ENCODE results near the gene INTS11. TPM values are rescaled to one million over a fixed set of nuclear protein-coding genes. Genes with fewer than 3 reads are reported as not detected.

The INTS11 gene
- total and polyA plus RNA-seq, 2 donors (not counting 1 experiment from before 2014, with no cell fraction given): 149 to 245 TPM

- WGBS (ENCODE audit: insufficient coverage): 74% methylated on average over 48 of the region's 50 CpGs
- no peak for DNase-seq
- no peaks in the 10 kb centered on the region for H3K36me3 ChIP-seq (replicated peaks in 1 of 2; ENCODE audit: control extremely low read depth in 1 of 2, control insufficient read depth in 1 of 2, extremely low read depth in 1 of 2, insufficient read depth in 2 of 2, low read length in 1 of 2)
- H3K4me3 ChIP-seq (ENCODE audit: control extremely low read depth in 1 of 5, extremely low read depth in 1 of 5, insufficient read depth in 1 of 5, low read depth in 2 of 5, low read length in 4 of 5): no peak overlapping the region
- no peaks in the 10 kb centered on the region for H3K9me3 ChIP-seq (ENCODE audit: control extremely low read depth in 1 of 3, control insufficient read depth in 2 of 3, insufficient read depth in 1 of 3, low read length in 2 of 3)
- intact Hi-C loops (cut with micrococcal nuclease): no loop called here
- H3K4me1 ChIP-seq (ENCODE audit: control insufficient read depth in 2 of 2, insufficient read depth in 2 of 2, low read length in 2 of 2): peaks cover 0 to 13% of the 10 kb centered on the region in 2 donors
- no peak overlapping the region for H2AFZ ChIP-seq (ENCODE audit: insufficient read depth, low read depth, low read length, poor library complexity, severe bottlenecking)
- no peak overlapping the region for H3K27ac Mint-ChIP-seq
- no peaks in the 10 kb centered on the region for H3K27me3 Mint-ChIP-seq
- no peak overlapping the region for H3K9ac ChIP-seq (ENCODE audit: low read length)
- no peak overlapping the region for H3K4me2 ChIP-seq (replicated peaks; ENCODE audit: low read depth, low read length, poor library complexity, severe bottlenecking)
- H3K9me3 Mint-ChIP-seq (ENCODE audit: insufficient read depth): no peaks in the 10 kb centered on the region
- ChIA-PET POLR2A (no interaction called here), CTCF (interaction anchor here (0.8 to 1.7 kb wide), 5 partner anchors 11 to 303 kb away, joined by 3 to 5 read pairs (median 4); no protein-coding TSS in a partner anchor)
- H3K27ac ChIP-seq (ENCODE audit: low read length in 2 of 2): no peak overlapping the region
- TF ChIP-seq EZH2 (IDR thresholded peaks at IDR 0.05; ENCODE audit: borderline replicate concordance, insufficient read depth, low read depth, low read length, poor library complexity, severe bottlenecking) (no peak), CTCF (IDR thresholded peaks at IDR 0.05) (no peak)
- no peaks in the 10 kb centered on the region for H4K20me1 ChIP-seq (ENCODE audit: control insufficient read depth, insufficient read depth, low read length, poor library complexity, severe bottlenecking)
- no peaks in the 10 kb centered on the region for H3K27me3 ChIP-seq (replicated peaks in 1 of 4; ENCODE audit: control extremely low read depth in 1 of 4, control insufficient read depth in 3 of 4, insufficient read depth in 4 of 4, low read length in 3 of 4)
- H3K79me2 ChIP-seq (ENCODE audit: control insufficient read depth, insufficient read depth, low read length): no peaks in the 10 kb centered on the region
- peaks cover 8% of the 10 kb centered on the region for H3K4me1 Mint-ChIP-seq
- H3K4me3 Mint-ChIP-seq: no peak overlapping the region
- ATAC-seq (ENCODE audit: low read depth): no peak
These were observed 37.9 kb downstream of the INTS11 start for GRCh38 chr1:1286313-1287261.
